Measurements from ENCODE around the gene CYP27A1. TPM values are rescaled to one million over a fixed set of nuclear protein-coding genes. Genes with fewer than 3 reads are reported as not detected.

The CYP27A1 gene
- total RNA-seq, 2 experiments from 2014 or later: 0.23 TPM; not detected in 1

DNA sequence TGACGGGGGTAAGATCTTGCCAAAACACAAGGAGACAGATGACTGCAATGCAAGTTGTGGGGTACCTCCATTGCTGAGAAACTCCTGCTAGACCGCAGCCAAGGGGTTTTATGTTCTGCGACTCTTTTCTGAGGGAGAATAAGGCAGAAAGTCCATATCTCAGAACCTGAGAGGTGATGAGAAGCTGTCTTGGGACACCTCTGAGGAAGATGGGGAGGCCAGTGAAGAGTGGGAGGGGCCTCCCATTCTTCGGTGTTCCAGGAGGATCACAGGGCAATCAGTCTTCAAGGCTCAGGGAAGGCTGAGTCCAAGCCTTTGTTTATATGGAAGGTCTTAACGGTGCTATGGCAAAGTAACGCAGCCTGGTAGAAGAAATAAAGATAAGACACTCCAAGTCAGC lies 18.0 kb downstream of the CYP27A1 start:
- intact Hi-C loops (cut with micrococcal nuclease; ENCODE audit: unreplicated experiment): no loop called here
- TF ChIP-seq EZH2phosphoT487 (IDR thresholded peaks at IDR 0.05; ENCODE audit: borderline replicate concordance, low read depth, low read length) (no peak), CTCF (conservative IDR thresholded peaks at IDR 0.05; ENCODE audit: low read length) (no peak)
- Histone ChIP-seq H3K36me3 (ENCODE audit: insufficient read depth, low read length) (no peaks in the 10 kb centered on the region), H3K79me2 (ENCODE audit: insufficient read depth, low read depth, low read length) (no peaks in the 10 kb centered on the region), H4K20me1 (ENCODE audit: insufficient read depth, low read length) (no peaks in the 10 kb centered on the region), H3K27ac (ENCODE audit: low read depth, low read length, poor library complexity, severe bottlenecking) (no peak overlapping the region), H3K9me2 (ENCODE audit: insufficient read depth, low read length) (no peaks in the 10 kb centered on the region), H3K4me3 (ENCODE audit: low read depth, low read length, poor library complexity, severe bottlenecking) (no peak overlapping the region), H3K4me2 (ENCODE audit: low read length) (no peak overlapping the region), H3K9me3 (ENCODE audit: low read length) (0 out of 2 replicates have a peak, but pooled peaks cover 6% of the 10 kb centered on the region), H2AFZ (ENCODE audit: low read length) (no peak overlapping the region), H3K4me1 (ENCODE audit: insufficient read depth, low read length, poor library complexity, severe bottlenecking) (peaks cover 3% of the 10 kb centered on the region)
- no peak for DNase-seq (ENCODE audit: low spot score)
- ChIA-PET POLR2A (no interaction called here), CTCF (ENCODE audit: unreplicated experiment) (no interaction called here)
- BruUV-seq (replicated peaks): no TSS peak

- H3K36me3 ChIP-seq (ENCODE audit: insufficient read depth, low read length): no peaks in the 10 kb centered on the region
- no peak overlapping the region for H3K4me3 ChIP-seq (ENCODE audit: low read depth, low read length, poor library complexity, severe bottlenecking)
- H3K4me2 ChIP-seq (ENCODE audit: low read length): peak overlapping the region; percentile 22; the same call in 1 of the 2 replicates
- TF ChIP-seq CTCF (conservative IDR thresholded peaks at IDR 0.05; ENCODE audit: low read length) (no peak), EZH2phosphoT487 (IDR thresholded peaks at IDR 0.05; ENCODE audit: borderline replicate concordance, low read depth, low read length) (no peak)
- H4K20me1 ChIP-seq (ENCODE audit: insufficient read depth, low read length): no peaks in the 10 kb centered on the region
- peaks cover 3% of the 10 kb centered on the region for H3K4me1 ChIP-seq (ENCODE audit: insufficient read depth, low read length, poor library complexity, severe bottlenecking)
- ChIA-PET POLR2A (interaction anchor here (0.7 kb wide), 2 partner anchors 163 to 667 kb away, joined by 3 to 4 read pairs; no protein-coding TSS in a partner anchor), CTCF (ENCODE audit: unreplicated experiment) (no interaction called here)
- no peak for DNase-seq (ENCODE audit: low spot score)
- BruUV-seq (replicated peaks): no TSS peak
- no peaks in the 10 kb centered on the region for H3K79me2 ChIP-seq (ENCODE audit: insufficient read depth, low read depth, low read length)
- no peak overlapping the region for H2AFZ ChIP-seq (ENCODE audit: low read length)
- 0 out of 2 replicates have a peak, but pooled peaks cover 6% of the 10 kb centered on the region for H3K9me3 ChIP-seq (ENCODE audit: low read length)
- H3K27ac ChIP-seq (ENCODE audit: low read depth, low read length, poor library complexity, severe bottlenecking): no peak overlapping the region
- no peaks in the 10 kb centered on the region for H3K9me2 ChIP-seq (ENCODE audit: insufficient read depth, low read length)
- intact Hi-C loops (cut with micrococcal nuclease; ENCODE audit: unreplicated experiment): no loop called here
Measured at GRCh38 chr2:218802386-218802994, 20.5 kb downstream of the CYP27A1 start.

- no peaks in the 10 kb centered on the region for H3K79me2 ChIP-seq (ENCODE audit: insufficient read depth, low read depth, low read length)
- ChIA-PET CTCF (ENCODE audit: unreplicated experiment) (no interaction called here), POLR2A (no interaction called here)
- H3K36me3 ChIP-seq (ENCODE audit: insufficient read depth, low read length): no peaks in the 10 kb centered on the region
- intact Hi-C loops (cut with micrococcal nuclease; ENCODE audit: unreplicated experiment): no loop called here
- no peak overlapping the region for H3K4me2 ChIP-seq (ENCODE audit: low read length)
- H3K9me3 ChIP-seq (ENCODE audit: low read length): 0 out of 2 replicates have a peak, but pooled peaks cover 6% of the 10 kb centered on the region
- no peak for DNase-seq (ENCODE audit: low spot score)
- H2AFZ ChIP-seq (ENCODE audit: low read length): no peak overlapping the region
- no peaks in the 10 kb centered on the region for H4K20me1 ChIP-seq (ENCODE audit: insufficient read depth, low read length)
- no peak for TF ChIP-seq EZH2phosphoT487 (IDR thresholded peaks at IDR 0.05; ENCODE audit: borderline replicate concordance, low read depth, low read length)
- H3K27ac ChIP-seq (ENCODE audit: low read depth, low read length, poor library complexity, severe bottlenecking): no peak overlapping the region
- H3K4me1 ChIP-seq (ENCODE audit: insufficient read depth, low read length, poor library complexity, severe bottlenecking): peaks cover 3% of the 10 kb centered on the region
- H3K9me2 ChIP-seq (ENCODE audit: insufficient read depth, low read length): no peaks in the 10 kb centered on the region
- no TSS peak for BruUV-seq (replicated peaks)
- no peak overlapping the region for H3K4me3 ChIP-seq (ENCODE audit: low read depth, low read length, poor library complexity, severe bottlenecking)
Measured at GRCh38 chr2:218804817-218805216, 22.9 kb downstream of the CYP27A1 start.
